Measurements from ENCODE around the gene CA10.

DNA sequence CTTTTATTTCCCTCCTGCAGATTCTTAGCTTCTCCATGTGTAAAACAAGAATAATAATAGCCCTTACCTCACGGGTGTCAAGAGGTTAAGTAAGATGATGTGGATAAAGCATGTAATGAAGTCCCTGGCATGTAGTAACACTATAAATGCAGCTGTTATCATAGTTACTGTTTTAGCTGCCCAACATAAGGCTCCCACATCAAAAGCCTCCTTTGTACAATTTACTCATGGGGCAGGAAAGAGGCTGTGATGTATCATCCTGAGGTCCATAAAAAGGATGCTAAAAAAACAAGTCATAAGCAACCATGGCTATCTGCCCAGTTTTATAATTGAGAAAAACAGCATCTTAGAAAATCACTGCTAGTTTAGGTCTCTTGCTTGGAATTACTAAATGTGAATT, 339.7 kb downstream of the CA10 start:
- no peak for TF ChIP-seq CTCF (conservative IDR thresholded peaks at IDR 0.05; ENCODE audit: low read depth, low read length)
- TF ChIP-seq EZH2 (IDR thresholded peaks at IDR 0.05; ENCODE audit: borderline replicate concordance, low read depth, low read length, poor library complexity, severe bottlenecking) = no peak

Measured in A673 (cell line).